ENCODE results near the gene SP5. TPM values are rescaled to one million over a fixed set of nuclear protein-coding genes. Genes with fewer than 3 reads are reported as not detected.

The SP5 gene
- total RNA-seq, 1 donor from 2014 or later: 0.11 TPM

DNA sequence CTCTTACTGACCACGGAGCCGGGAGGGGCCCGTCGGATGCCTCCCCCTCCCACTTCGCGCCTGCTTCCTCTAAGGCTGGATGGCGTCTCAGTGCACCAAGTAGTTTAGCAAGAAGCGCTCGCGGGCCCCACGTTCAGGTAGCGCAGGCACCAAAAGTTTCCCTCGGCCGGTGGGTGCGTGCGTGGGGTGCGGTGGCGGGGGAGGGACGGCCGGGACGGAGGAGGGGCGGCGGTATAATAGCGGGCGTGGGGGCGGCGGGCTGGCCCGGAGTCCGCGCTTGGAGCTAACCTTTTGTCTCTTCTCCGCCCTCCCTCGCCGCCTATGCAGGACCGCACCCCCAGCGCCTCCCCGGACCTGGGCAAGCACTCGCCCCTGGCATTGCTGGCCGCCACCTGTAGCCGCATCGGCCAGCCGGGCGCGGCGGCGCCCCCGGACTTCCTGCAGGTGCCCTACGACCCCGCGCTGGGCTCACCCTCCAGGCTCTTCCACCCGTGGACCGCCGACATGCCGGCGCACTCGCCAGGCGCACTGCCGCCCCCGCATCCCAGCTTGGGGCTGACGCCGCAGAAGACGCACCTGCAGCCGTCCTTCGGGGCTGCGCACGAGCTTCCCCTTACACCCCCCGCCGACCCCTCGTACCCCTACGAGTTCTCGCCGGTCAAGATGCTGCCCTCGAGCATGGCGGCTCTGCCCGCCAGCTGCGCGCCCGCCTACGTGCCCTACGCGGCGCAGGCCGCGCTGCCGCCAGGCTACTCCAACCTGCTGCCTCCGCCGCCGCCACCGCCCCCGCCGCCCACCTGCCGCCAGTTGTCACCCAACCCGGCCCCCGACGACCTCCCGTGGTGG, 1.0 kb downstream of the SP5 start:
- Mint-ChIP-seq H3K4me1 (ENCODE audit: low read depth, unreplicated experiment) (peaks cover 9% of the 10 kb centered on the region), H3K9me3 (ENCODE audit: unreplicated experiment) (peaks cover 3% of the 10 kb centered on the region), H3K4me3 (ENCODE audit: unreplicated experiment) (no peak overlapping the region), H3K27me3 (ENCODE audit: low read depth, unreplicated experiment) (peaks cover 63% of the 10 kb centered on the region), H3K27ac (ENCODE audit: unreplicated experiment) (no peak overlapping the region), H3K36me3 (ENCODE audit: low read depth, unreplicated experiment) (peaks cover 2% of the 10 kb centered on the region)
- Histone ChIP-seq H3K36me3 (ENCODE audit: insufficient read depth, low read length) (no peaks in the 10 kb centered on the region), H3K27ac (ENCODE audit: low read depth, low read length) (no peak overlapping the region), H2AFZ (ENCODE audit: low read depth, low read length) (peak overlapping the region; percentile 60), H4K20me1 (ENCODE audit: insufficient read depth, low read length) (no peaks in the 10 kb centered on the region), H3K27me3 (ENCODE audit: insufficient read depth, low read length) (peaks cover 74% of the 10 kb centered on the region), H3K9ac (ENCODE audit: low read length) (no peak overlapping the region), H3K9me3 (ENCODE audit: insufficient read depth, low read depth, low read length) (peaks cover 4% of the 10 kb centered on the region), H3K79me2 (ENCODE audit: insufficient read depth, low read length) (no peaks in the 10 kb centered on the region), H3K4me3 (ENCODE audit: insufficient read depth, low read depth, low read length) (no peak overlapping the region), H3K4me2 (ENCODE audit: low read length) (peak overlapping the region; percentile 87), H3K4me1 (ENCODE audit: insufficient read depth, low read length) (peaks cover 12% of the 10 kb centered on the region)
- FAIRE-seq (no peak), DNase-seq (ENCODE audit: low read depth) (no peak)
- peak; percentile 90 for TF ChIP-seq EZH2 (IDR thresholded peaks at IDR 0.05; ENCODE audit: insufficient read depth, low read length)
- TF ChIP-seq, protein P1, sequence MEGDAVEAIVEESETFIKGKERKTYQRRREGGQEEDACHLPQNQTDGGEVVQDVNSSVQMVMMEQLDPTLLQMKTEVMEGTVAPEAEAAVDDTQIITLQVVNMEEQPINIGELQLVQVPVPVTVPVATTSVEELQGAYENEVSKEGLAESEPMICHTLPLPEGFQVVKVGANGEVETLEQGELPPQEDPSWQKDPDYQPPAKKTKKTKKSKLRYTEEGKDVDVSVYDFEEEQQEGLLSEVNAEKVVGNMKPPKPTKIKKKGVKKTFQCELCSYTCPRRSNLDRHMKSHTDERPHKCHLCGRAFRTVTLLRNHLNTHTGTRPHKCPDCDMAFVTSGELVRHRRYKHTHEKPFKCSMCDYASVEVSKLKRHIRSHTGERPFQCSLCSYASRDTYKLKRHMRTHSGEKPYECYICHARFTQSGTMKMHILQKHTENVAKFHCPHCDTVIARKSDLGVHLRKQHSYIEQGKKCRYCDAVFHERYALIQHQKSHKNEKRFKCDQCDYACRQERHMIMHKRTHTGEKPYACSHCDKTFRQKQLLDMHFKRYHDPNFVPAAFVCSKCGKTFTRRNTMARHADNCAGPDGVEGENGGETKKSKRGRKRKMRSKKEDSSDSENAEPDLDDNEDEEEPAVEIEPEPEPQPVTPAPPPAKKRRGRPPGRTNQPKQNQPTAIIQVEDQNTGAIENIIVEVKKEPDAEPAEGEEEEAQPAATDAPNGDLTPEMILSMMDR (IDR thresholded peaks at IDR 0.05; ENCODE audit: insufficient read depth, low read depth, low read length): no peak

DNA sequence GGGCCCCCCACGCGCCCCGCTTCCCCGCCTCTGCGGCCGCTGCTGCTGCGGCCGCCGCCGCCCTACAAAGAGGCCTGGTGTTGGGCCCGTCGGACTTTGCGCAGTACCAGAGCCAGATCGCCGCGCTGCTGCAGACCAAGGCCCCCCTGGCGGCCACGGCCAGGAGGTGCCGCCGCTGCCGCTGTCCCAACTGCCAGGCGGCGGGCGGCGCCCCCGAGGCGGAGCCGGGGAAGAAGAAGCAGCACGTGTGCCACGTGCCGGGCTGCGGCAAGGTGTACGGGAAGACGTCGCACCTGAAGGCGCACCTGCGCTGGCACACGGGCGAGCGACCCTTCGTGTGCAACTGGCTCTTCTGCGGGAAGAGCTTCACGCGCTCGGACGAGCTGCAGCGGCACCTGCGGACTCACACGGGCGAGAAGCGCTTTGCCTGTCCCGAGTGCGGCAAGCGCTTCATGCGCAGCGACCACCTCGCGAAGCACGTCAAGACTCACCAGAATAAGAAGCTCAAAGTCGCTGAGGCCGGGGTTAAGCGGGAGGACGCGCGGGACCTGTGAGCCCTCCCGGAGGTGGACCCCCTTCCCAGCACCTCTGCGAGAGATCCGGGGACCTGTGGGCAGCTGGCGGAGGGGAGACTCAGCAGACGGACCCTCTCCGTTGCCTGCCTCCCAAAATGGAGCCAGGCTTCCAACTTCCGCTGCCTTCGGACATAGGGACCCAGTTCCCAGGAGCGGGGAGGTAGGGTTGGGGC, 1.9 kb downstream of the SP5 start:
- peak overlapping the region; percentile 65 for H3K4me2 ChIP-seq (ENCODE audit: low read length)
- no peaks in the 10 kb centered on the region for H4K20me1 ChIP-seq (ENCODE audit: insufficient read depth, low read length)
- no peaks in the 10 kb centered on the region for H3K79me2 ChIP-seq (ENCODE audit: insufficient read depth, low read length)
- H3K27ac ChIP-seq (ENCODE audit: low read depth, low read length): no peak overlapping the region
- peaks cover 12% of the 10 kb centered on the region for H3K4me1 ChIP-seq (ENCODE audit: insufficient read depth, low read length)
- H3K9ac ChIP-seq (ENCODE audit: low read length): no peak overlapping the region
- H3K4me3 ChIP-seq (ENCODE audit: insufficient read depth, low read depth, low read length): no peak overlapping the region
- H2AFZ ChIP-seq (ENCODE audit: low read depth, low read length): peak overlapping the region; percentile 69
- TF ChIP-seq, protein P1 (IDR thresholded peaks at IDR 0.05; ENCODE audit: insufficient read depth, low read depth, low read length): peak; percentile 9
- TF ChIP-seq EZH2 (IDR thresholded peaks at IDR 0.05; ENCODE audit: insufficient read depth, low read length): peak; percentile 98
- Mint-ChIP-seq H3K36me3 (ENCODE audit: low read depth, unreplicated experiment) (peaks cover 2% of the 10 kb centered on the region), H3K4me3 (ENCODE audit: unreplicated experiment) (no peak overlapping the region), H3K27me3 (ENCODE audit: low read depth, unreplicated experiment) (peaks cover 59% of the 10 kb centered on the region), H3K27ac (ENCODE audit: unreplicated experiment) (peak overlapping the region; percentile 89), H3K9me3 (ENCODE audit: unreplicated experiment) (peaks cover 3% of the 10 kb centered on the region), H3K4me1 (ENCODE audit: low read depth, unreplicated experiment) (peaks cover 6% of the 10 kb centered on the region)
- H3K36me3 ChIP-seq (ENCODE audit: insufficient read depth, low read length): no peaks in the 10 kb centered on the region
- peaks cover 67% of the 10 kb centered on the region for H3K27me3 ChIP-seq (ENCODE audit: insufficient read depth, low read length)
- FAIRE-seq: no peak
- H3K9me3 ChIP-seq (ENCODE audit: insufficient read depth, low read depth, low read length): peaks cover 4% of the 10 kb centered on the region
- no peak for DNase-seq (ENCODE audit: low read depth)
